ENCODE measurements around the gene NONO.

Gene NONO

GRCh38 chrX:71283403-71284143 lies at the start of gene NONO:
NONO (plus strand) TSS chrX:71283635; CDS start chrX:71290638, 7,003 bp downstream.
- TF ChIP-seq CTCF (IDR thresholded peaks at IDR 0.05; ENCODE audit: low read depth, low read length, missing control alignments): peak; percentile 22
- in situ Hi-C loops (cut with HindIII; ENCODE audit: low pct_ligation_motif_present, low sequenced_read_pairs): no loop called here

GRCh38 chrX:71235482-71235881 lies 48.0 kb upstream of the NONO start:
- in situ Hi-C loops (cut with HindIII; ENCODE audit: low pct_ligation_motif_present, low sequenced_read_pairs): no loop called here
- no peak overlapping the region for H3K27ac ChIP-seq
- no peaks in the 10 kb centered on the region for H3K27me3 ChIP-seq (replicated peaks)
- no peak for TF ChIP-seq CTCF (IDR thresholded peaks at IDR 0.05; ENCODE audit: low read depth, low read length, missing control alignments)
- H3K4me3 ChIP-seq (ENCODE audit: low read depth, low read length): no peak overlapping the region
- H3K36me3 ChIP-seq (replicated peaks): no peaks in the 10 kb centered on the region
- DNase-seq: no peak

More at GRCh38 chrX:71283403-71284143, at the start of gene NONO:
- H3K36me3 ChIP-seq (replicated peaks): no peaks in the 10 kb centered on the region
- peak within 1 kb of the TSS; percentile 77 for H3K4me3 ChIP-seq (ENCODE audit: low read depth, low read length)
- H3K27me3 ChIP-seq (replicated peaks): no peaks in the 10 kb centered on the region
- DNase-seq: peak; percentile 96
- peak within 1 kb of the TSS; percentile 95 for H3K27ac ChIP-seq

- TF ChIP-seq CTCF (IDR thresholded peaks at IDR 0.05; ENCODE audit: low read depth, low read length, missing control alignments): no peak
- no peak for DNase-seq
- in situ Hi-C loops (cut with HindIII; ENCODE audit: low pct_ligation_motif_present, low sequenced_read_pairs): no loop called here
- Histone ChIP-seq H3K36me3 (replicated peaks) (peaks cover 4% of the 10 kb centered on the region), H3K27me3 (replicated peaks) (no peaks in the 10 kb centered on the region), H3K4me3 (ENCODE audit: low read depth, low read length) (no peak overlapping the region), H3K27ac (no peak overlapping the region)
These were observed 46.6 kb upstream of the NONO start for GRCh38 chrX:71236836-71237235.

- peaks cover 4% of the 10 kb centered on the region for H3K36me3 ChIP-seq (replicated peaks)
- no peak for TF ChIP-seq CTCF (IDR thresholded peaks at IDR 0.05; ENCODE audit: low read depth, low read length, missing control alignments)
- DNase-seq: no peak
- in situ Hi-C loops (cut with HindIII; ENCODE audit: low pct_ligation_motif_present, low sequenced_read_pairs): no loop called here
- no peak overlapping the region for H3K27ac ChIP-seq
- no peaks in the 10 kb centered on the region for H3K27me3 ChIP-seq (replicated peaks)
- no peak overlapping the region for H3K4me3 ChIP-seq (ENCODE audit: low read depth, low read length)
These were observed 43.7 kb upstream of the NONO start for GRCh38 chrX:71239781-71240180.

GRCh38 chrX:71241301-71241700 lies 42.1 kb upstream of the NONO start:
- TF ChIP-seq CTCF (IDR thresholded peaks at IDR 0.05; ENCODE audit: low read depth, low read length, missing control alignments): no peak
- in situ Hi-C loops (cut with HindIII; ENCODE audit: low pct_ligation_motif_present, low sequenced_read_pairs): no loop called here
- peaks cover 12% of the 10 kb centered on the region for H3K36me3 ChIP-seq (replicated peaks)

More at GRCh38 chrX:71241301-71241700, 42.1 kb upstream of the NONO start:
- Histone ChIP-seq H3K4me3 (ENCODE audit: low read depth, low read length) (no peak overlapping the region), H3K27me3 (replicated peaks) (no peaks in the 10 kb centered on the region), H3K27ac (no peak overlapping the region)
- DNase-seq: no peak

Measured in brain microvascular endothelial cell (primary cell).